GM10847 (cell line): Measurements from ENCODE around the gene SLC16A9.

ENCODE experiments used
- POLR2A ChIP-seq: IDR thresholded peaks from 2 replicates; pipeline ENCODE4 v1.6.1; 2011; ENCODE audit not compliant: insufficient read length; ENCODE audit errors: extremely low read depth

Gene SLC16A9

GRCh38 chr10:59709395-59710125, at the start of gene SLC16A9:
TSS of gene SLC16A9 (minus strand) at chr10:59709850. CDS start at chr10:59684291, 25,559 bp downstream.
- no peak for TF ChIP-seq POLR2A

GRCh38 chr10:59757966-59758365, 48.3 kb upstream of the SLC16A9 start:
- TF ChIP-seq POLR2A: no peak

- no peak for TF ChIP-seq POLR2A
Measured at GRCh38 chr10:59754951-59755350, 45.3 kb upstream of the SLC16A9 start.

GRCh38 chr10:59753267-59753666, 43.6 kb upstream of the SLC16A9 start, which contains the start of gene MRLN:
TSS of gene MRLN (minus strand) at chr10:59753455.
- TF ChIP-seq POLR2A: no peak

GRCh38 chr10:59752278-59752940, 42.8 kb upstream of the SLC16A9 start:
- no peak for TF ChIP-seq POLR2A

- TF ChIP-seq POLR2A: no peak
Measured at GRCh38 chr10:59750155-59750945, 40.7 kb upstream of the SLC16A9 start.

GRCh38 chr10:59748834-59749233, 39.2 kb upstream of the SLC16A9 start:
- no peak for TF ChIP-seq POLR2A

- TF ChIP-seq POLR2A: no peak
Measured at GRCh38 chr10:59745163-59745650, 35.6 kb upstream of the SLC16A9 start.

- no peak for TF ChIP-seq POLR2A
Measured at GRCh38 chr10:59741583-59741982, 31.9 kb upstream of the SLC16A9 start.

- TF ChIP-seq POLR2A: no peak
Measured at GRCh38 chr10:59741048-59741447, 31.4 kb upstream of the SLC16A9 start.

- no peak for TF ChIP-seq POLR2A
Measured at GRCh38 chr10:59736749-59737148, 27.1 kb upstream of the SLC16A9 start.

- no peak for TF ChIP-seq POLR2A
Measured at GRCh38 chr10:59735296-59735695, 25.6 kb upstream of the SLC16A9 start.

GRCh38 chr10:59734014-59734462, 24.4 kb upstream of the SLC16A9 start:
- TF ChIP-seq POLR2A: no peak

GRCh38 chr10:59724098-59724938, 14.7 kb upstream of the SLC16A9 start:
- TF ChIP-seq POLR2A: no peak

GRCh38 chr10:59720377-59720776, 10.7 kb upstream of the SLC16A9 start:
- no peak for TF ChIP-seq POLR2A
